ENCODE data around the gene ARAP1.
"Not testable (repeated sequence)": the region's sequence is repeated elsewhere in the genome, so short reads cannot be mapped to it uniquely, and the experiment has no call there.

The ARAP1 gene

GRCh38 chr11:72752088-72752914, at the start of gene ARAP1:
ARAP1 (minus strand) TSS chr11:72752408; CDS start chr11:72727128, 25,280 bp downstream.
- no peak for DNase-seq

GRCh38 chr11:72799441-72799840, 47.2 kb upstream of the ARAP1 start:
- DNase-seq, result no peak

GRCh38 chr11:72798361-72798760, 46.2 kb upstream of the ARAP1 start:
- no peak for DNase-seq

- peak; percentile 95 for DNase-seq
Measured at GRCh38 chr11:72793425-72794367, 41.5 kb upstream of the ARAP1 start, which contains the start of gene STARD10. STARD10 (minus strand) TSS chr11:72794047; CDS start chr11:72781181, 12,866 bp downstream.

GRCh38 chr11:72793076-72793424, 40.8 kb upstream of the ARAP1 start:
- no peak for DNase-seq

GRCh38 chr11:72792437-72793021, 40.3 kb upstream of the ARAP1 start:
- DNase-seq, result no peak

- DNase-seq, result not testable (repeated sequence)
Measured at GRCh38 chr11:72791228-72791627, 39.0 kb upstream of the ARAP1 start.

GRCh38 chr11:72789493-72790131, 37.4 kb upstream of the ARAP1 start:
- DNase-seq, result no peak

- DNase-seq, result no peak
Measured at GRCh38 chr11:72788241-72788640, 36.0 kb upstream of the ARAP1 start.

- no peak for DNase-seq
Measured at GRCh38 chr11:72787216-72788104, 35.3 kb upstream of the ARAP1 start.

GRCh38 chr11:72786305-72787215, 34.4 kb upstream of the ARAP1 start:
- DNase-seq, result peak; percentile 84

GRCh38 chr11:72784662-72785061, 32.5 kb upstream of the ARAP1 start:
- no peak for DNase-seq

- no peak for DNase-seq
Measured at GRCh38 chr11:72783144-72783905, 31.1 kb upstream of the ARAP1 start.

- peak; percentile 60 for DNase-seq
Measured at GRCh38 chr11:72782081-72782920, 30.1 kb upstream of the ARAP1 start.

GRCh38 chr11:72781313-72782080, 29.3 kb upstream of the ARAP1 start:
- peak; percentile 17 for DNase-seq

GRCh38 chr11:72781063-72781312, 28.8 kb upstream of the ARAP1 start:
- DNase-seq, result peak; percentile 54

- peak; percentile 35 for DNase-seq
Measured at GRCh38 chr11:72780296-72781062, 28.3 kb upstream of the ARAP1 start.

Data from DMS79 (cell line).